ENCODE results near the gene ZNF441. TPM values are rescaled to one million over a fixed set of nuclear protein-coding genes. Genes with fewer than 3 reads are reported as not detected.

ZNF441 gene
- total RNA-seq (ENCODE audit: low replicate concordance), result 7.3 and 12.0 TPM in 2 replicates

DNA sequence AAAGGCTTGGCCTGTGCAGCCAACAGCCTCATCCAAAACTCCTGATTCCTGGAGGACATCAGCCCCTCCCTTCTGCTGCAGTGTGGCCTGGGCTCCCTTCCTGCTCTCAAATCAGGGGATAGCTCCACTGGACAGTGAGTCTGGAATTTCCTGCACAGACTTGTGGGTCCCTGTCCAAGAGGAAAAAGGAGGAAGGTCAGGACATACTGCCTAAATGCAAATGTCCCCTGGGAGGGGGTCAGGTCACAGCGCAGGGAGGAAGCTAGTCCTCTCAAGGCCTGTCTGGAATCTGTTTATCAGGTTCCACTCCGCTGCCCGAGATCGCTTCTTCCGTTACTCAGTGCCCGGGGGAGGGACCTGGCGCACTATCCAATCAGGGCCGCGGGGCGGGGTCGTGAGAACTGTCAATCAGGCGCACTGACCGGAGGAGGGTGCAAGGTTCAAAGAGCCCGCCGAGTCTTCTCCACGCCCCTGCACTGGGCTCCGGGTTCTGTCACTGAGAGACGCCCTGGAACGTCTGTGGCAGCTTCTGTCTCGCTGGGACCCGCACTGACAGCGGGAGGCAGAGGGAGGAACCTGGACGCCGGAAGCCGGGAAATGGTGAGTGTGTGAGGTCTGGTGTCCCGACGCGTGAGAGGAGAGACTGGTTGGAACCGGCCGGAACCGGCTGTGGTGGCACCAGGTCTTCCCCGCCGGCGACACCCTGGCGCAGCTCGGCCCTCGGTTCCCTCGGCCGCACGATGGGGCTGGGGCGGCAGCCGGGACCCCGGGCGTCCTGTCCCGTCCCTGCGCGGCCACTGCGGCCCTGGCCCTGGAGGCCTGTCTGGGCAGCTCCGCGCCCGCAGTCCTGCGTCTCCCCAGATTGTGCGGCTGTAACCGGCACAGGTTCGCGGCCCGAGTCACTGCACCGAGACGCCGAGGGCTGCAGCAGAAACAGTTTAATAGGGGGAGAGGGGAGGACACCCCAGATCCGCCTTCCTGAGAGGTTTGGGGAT lies at the start of gene ZNF441:
ZNF441 (plus strand) TSS at position 404 of the 995 bp plus-strand sequence; CDS start at position 598, 194 bp downstream.

DNA sequence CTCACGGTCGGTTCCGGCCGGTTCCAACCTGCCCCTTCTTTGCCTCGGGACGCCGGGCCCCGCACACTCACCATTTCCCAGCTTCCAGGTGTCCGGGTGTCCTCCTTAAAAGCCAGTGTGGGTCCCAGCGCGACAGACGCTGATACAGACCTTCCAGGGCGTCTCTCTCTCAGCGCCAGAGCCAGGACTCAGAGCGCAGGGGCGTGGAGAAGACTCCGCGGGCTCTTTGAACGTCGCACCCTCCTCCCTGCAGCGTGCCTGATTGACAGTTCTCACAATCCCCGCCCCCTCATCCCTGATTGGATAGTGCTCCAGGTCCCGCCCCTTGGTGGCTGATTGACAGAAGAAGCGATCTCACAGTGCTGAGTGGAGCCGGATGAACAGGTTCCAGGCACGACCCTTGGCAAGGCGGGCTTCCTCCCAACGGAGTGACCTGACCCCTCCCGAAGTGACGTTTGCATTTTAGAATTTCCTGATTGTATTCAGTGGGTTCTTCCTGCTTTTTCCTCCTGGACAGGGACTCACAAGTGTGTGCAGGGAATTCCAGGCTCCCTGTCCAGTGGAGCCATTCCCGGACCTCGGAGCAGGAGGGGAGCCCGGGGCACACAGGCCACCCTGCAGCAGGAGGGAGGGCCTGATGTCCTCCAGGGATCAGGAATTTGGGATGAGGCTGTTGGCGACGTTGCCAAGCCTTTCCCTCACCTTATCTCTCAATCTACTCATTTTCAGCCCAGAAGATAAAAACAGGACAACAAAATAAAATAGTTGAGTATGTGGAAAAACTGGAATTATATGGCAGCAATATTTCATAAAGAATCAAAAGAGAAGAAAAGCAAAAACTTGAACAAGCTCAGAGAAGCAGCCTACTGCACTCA lies 27.8 kb upstream of the ZNF441 start, which contains the start of gene ZNF823:
ZNF823 (minus strand) TSS at position 201 of the 875 bp plus-strand sequence; CDS start at position 74, 127 bp downstream.

DNA sequence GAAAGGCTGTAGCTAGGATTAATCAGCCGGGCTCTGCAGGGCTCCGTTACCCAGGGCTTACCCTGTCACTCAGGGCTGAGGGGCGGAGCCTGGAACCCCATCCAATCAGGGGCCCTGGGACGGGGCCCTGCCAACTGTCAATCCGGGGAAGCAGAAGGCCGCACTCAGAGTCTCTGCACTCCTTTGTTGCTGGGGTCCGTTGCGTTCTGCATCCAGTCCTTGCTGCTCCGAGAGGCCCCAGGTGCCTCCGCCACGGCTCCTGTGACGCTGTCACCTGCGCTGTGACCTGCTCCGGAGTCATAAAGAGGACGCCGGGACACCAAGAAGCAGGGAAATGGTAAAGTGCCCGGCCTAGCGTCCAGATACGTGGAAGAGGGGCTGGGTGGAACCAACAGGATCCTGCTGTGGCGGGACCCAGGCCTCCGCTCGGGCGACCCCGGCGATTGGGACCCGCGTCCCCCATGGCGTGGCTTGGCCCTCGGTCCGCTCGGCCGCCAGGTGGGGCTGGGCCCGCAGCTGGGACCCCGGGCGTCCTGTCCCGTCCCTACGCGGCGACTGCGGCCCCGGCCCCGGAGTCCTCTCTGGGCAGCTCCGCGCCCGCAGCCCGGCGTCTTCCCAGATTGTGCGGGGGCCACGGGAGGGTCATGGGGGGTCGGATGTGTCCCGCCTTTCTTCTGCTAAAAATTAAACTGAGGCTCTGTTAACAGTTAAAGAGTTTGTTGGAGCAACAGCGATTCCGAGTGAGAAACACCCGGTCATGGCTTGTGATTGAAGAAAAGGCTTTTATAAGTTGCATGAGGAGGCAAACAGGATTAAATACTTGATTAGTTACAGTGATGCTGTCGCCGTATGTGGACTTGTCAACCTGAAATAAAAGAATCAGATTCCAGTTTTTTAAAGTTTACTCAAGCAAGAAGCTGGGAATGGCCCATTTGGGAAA lies 31.9 kb downstream of the ZNF441 start, which contains the start of gene ZNF491:
ZNF491 (plus strand) TSS at position 133 of the 940 bp plus-strand sequence. CDS start 7,431 bp downstream, outside the sequence.

DNA sequence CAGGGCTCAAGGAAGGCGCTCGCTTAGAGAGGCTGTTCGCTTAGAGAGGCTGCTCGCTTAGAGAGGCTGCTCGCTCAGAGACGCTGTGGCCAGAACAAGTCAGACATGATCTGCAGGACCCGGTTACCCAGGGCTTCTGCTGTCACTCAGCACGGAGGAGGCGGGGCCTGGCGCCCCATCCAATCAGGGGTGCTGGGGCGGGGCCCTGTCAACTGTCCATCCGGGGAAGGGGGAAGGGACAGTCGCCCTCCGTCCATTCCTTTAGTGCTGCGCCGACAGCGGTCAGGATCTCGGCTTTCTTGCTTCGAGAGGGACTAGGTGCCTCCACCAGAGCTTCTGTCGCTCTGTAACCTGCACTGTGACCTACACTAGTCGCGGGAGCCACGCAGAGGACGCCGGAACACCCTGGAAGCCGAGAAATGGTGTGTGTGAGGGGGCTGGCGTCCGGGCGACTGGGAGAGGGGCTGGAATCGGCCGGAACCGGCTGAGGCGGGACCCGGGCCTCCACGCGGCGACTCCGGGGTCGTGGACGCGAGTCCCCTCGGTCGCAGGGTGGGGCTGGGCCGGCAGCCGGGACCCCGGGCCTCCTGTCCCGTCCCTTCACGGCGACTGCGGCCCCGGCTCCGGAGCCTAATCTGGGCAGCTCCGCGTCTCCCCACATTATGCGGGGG lies 47.4 kb downstream of the ZNF441 start, which contains the start of gene ZNF440:
ZNF440 (plus strand) TSS at position 245 of the 671 bp plus-strand sequence; CDS start at position 420, 175 bp downstream.

Other genes with a start within 250 kb of the ZNF441 start
- 32.3 and 58.9 TPM in 2 replicates for gene ECSIT, start 237.9 kb upstream of the ZNF441 start, total RNA-seq (ENCODE audit: low replicate concordance)
- 6.5 and 9.2 TPM in 2 replicates for gene CNN1, start 228.1 kb upstream of the ZNF441 start, total RNA-seq (ENCODE audit: low replicate concordance)
- 19.7 and 35.6 TPM in 2 replicates for gene ELOF1, start 207.8 kb upstream of the ZNF441 start, total RNA-seq (ENCODE audit: low replicate concordance)
- 0.08 and 8.5 TPM in 2 replicates for gene ACP5, start 189.4 kb upstream of the ZNF441 start, total RNA-seq (ENCODE audit: low replicate concordance)
- gene ZNF627, start 169.5 kb upstream of the ZNF441 start, total RNA-seq (ENCODE audit: low replicate concordance), result 10.3 and 19.8 TPM in 2 replicates
- gene ZNF823, start 28.1 kb upstream of the ZNF441 start, total RNA-seq (ENCODE audit: low replicate concordance), result 5.0 and 5.1 TPM in 2 replicates
- gene ZNF491, start 31.5 kb downstream of the ZNF441 start, total RNA-seq (ENCODE audit: low replicate concordance), result 2.8 and 5.7 TPM in 2 replicates
- 7.4 and 9.2 TPM in 2 replicates for gene ZNF440, start 47.3 kb downstream of the ZNF441 start, total RNA-seq (ENCODE audit: low replicate concordance)
- gene ZNF439, start 81.7 kb downstream of the ZNF441 start, total RNA-seq (ENCODE audit: low replicate concordance), result 4.8 TPM in 2 replicates
- gene ZNF69, start 120.8 kb downstream of the ZNF441 start, total RNA-seq (ENCODE audit: low replicate concordance), result 1.8 and 10.1 TPM in 2 replicates
- gene ZNF700, start 158.1 kb downstream of the ZNF441 start, total RNA-seq (ENCODE audit: low replicate concordance), result 4.4 and 6.5 TPM in 2 replicates
- 1.2 and 2.3 TPM in 2 replicates for gene ZNF763, start 198.0 kb downstream of the ZNF441 start, total RNA-seq (ENCODE audit: low replicate concordance)